Colonic mucosa (tissue), 4 donors: ENCODE measurements around the gene TMEM126A. TPM values are rescaled to one million over a fixed set of nuclear protein-coding genes. Genes with fewer than 3 reads are reported as not detected.
A peak's percentile ranks its signal among the peaks of the same experiment; 100 is the strongest.

Experiments used
- DNase-seq: peaks from one replicate; pipeline ENCODE4 v3.0.0-alpha.2; 2020
- H3K27ac ChIP-seq: fragments of 200-600 bp; one replicate; pipeline ENCODE4 v1.8.0; 2021
- H3K27me3 ChIP-seq: fragments of 200-600 bp; one replicate; pipeline ENCODE4 v1.8.0; 2021
- H3K36me3 ChIP-seq: fragments of 200-600 bp; one replicate; pipeline ENCODE4 v1.8.0; 2021
- H3K4me1 ChIP-seq: fragments of 200-600 bp; one replicate; pipeline ENCODE4 v1.8.0; 2021; ENCODE audit warnings: mild to moderate bottlenecking
- H3K4me3 ChIP-seq: fragments of 200-600 bp; one replicate; pipeline ENCODE4 v1.8.0; 2021
- H3K9ac ChIP-seq, 2 donors: one replicate each; pipeline ENCODE4 v1.7.0; 2013; ENCODE audit warnings: control low read depth in 2 of 2, low read depth in 2 of 2, low read length in 2 of 2
- H3K9me3 ChIP-seq: fragments of 200-600 bp; one replicate; pipeline ENCODE4 v1.8.0; 2021
- intact Hi-C: fragments of 100-400 bp; cut with DNase I; formaldehyde crosslinking; loops from one replicate; pipeline ENCODE4 v1.14.1; 2022
- total RNA-seq, 2 donors: library from RNA; stranded (reverse); fragmentation: NEBNext Ultra II Directional in 1 of 2; extraction: Animal tissue kit (Norgen Biotek cat#: 25700) in 1 of 2; gene quantifications; one replicate each; pipeline ENCODE4 v1.2.1, GENCODE V29; 2021
- TF ChIP-seq, protein P1 (sequence below): fragments of 200-600 bp; IDR thresholded peaks from one replicate; pipeline ENCODE4 v1.8.0; 2022; ENCODE audit warnings: antibody characterized with exemption, mild to moderate bottlenecking
- donor health status: healthy.
- donor health status: DM: no; HTN: no; CAD: no.
- donor health status: DM: no; HTN: no; CAD: no.

Gene TMEM126A
- total RNA-seq, 2 donors from 2014 or later: 22.0 to 36.4 TPM

DNA sequence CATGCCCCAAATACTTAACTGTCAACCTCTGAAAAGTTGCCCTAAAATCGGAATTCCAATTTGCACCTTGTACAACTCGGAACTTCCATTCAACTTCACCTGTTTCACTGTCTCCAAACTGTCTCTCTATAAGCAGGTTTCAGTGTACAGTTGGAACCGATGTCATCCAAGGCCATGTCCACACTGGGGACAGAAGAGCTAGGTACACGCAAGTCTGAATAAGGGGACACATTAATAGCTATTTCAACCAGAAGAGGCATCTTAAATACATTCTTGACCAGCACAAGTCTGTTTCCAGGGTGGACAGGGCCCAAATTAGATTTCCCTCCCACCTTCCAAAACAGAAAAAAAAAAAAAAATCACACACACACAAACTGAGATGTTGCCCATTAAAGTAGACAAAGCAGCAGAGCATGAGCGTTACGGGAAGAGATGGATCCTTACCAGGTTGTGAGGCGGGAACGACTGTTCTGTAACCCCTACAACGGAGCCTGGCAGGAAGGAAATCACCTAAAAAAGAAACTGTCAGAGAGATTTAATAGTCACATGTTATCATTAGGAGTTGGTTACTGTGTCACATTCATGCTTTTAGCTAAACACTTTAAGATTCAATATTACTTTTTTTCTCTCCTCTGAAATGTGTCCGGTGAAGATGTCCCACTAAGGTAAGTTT is 15.4 kb downstream of the TMEM126A start:
- no peak for DNase-seq
- H3K4me3 ChIP-seq: peak overlapping the region; percentile 86
- no peaks in the 10 kb centered on the region for H3K27me3 ChIP-seq
- intact Hi-C loops: no loop called here
- H3K36me3 ChIP-seq: no peaks in the 10 kb centered on the region
- H3K4me1 ChIP-seq: no peaks in the 10 kb centered on the region
- no peaks in the 10 kb centered on the region for H3K9me3 ChIP-seq
- H3K27ac ChIP-seq: peak overlapping the region; percentile 97
- TF ChIP-seq, protein P1, sequence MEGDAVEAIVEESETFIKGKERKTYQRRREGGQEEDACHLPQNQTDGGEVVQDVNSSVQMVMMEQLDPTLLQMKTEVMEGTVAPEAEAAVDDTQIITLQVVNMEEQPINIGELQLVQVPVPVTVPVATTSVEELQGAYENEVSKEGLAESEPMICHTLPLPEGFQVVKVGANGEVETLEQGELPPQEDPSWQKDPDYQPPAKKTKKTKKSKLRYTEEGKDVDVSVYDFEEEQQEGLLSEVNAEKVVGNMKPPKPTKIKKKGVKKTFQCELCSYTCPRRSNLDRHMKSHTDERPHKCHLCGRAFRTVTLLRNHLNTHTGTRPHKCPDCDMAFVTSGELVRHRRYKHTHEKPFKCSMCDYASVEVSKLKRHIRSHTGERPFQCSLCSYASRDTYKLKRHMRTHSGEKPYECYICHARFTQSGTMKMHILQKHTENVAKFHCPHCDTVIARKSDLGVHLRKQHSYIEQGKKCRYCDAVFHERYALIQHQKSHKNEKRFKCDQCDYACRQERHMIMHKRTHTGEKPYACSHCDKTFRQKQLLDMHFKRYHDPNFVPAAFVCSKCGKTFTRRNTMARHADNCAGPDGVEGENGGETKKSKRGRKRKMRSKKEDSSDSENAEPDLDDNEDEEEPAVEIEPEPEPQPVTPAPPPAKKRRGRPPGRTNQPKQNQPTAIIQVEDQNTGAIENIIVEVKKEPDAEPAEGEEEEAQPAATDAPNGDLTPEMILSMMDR: no peak
- peak overlapping the region; percentile 78 to 94 for H3K9ac ChIP-seq

DNA sequence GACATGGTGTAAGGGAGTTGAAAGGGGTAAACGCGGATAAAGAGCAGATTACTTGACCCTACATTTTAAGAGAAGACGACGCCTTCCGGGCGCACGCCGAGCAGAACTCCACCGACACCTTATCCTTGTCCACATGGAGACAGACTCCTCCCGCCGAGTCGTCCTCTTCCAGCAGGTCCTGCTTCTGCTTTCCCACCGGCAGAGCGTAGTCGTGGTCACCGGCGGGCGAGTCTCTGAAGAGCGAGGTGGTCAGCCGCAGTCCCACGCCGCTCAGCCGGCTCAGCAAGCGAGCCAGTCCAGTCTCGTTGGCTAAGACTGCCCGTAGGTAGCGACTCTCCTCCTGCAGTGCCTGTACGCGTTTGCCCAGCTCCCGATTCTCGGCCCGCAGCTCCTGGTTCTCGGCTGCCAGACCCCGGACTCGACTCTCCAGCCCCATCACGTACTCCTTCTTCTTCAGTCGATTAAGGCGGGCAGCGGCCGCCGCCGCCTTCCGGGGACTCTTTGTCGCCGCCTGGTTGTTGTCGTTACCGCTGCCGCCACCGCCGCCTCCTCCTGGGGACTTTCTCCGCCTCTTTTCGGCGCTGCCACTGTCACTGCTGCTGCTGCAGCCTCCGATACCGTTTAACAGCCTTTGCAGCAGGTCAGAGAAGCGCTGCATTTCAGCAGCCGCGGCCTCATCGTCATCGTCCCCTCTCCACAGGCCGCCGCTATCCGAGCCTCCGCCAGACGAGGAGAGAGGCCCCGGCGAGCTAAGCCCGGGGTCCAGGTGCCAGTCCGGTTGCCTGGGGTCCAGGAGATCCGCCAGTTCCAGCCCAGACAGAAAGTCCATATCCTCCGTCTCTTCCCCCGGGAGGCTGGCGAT is 16.2 kb downstream of the TMEM126A start:
- Histone ChIP-seq H3K27me3 (no peaks in the 10 kb centered on the region), H3K4me3 (peak overlapping the region; percentile 86), H3K27ac (peak overlapping the region; percentile 97), H3K36me3 (no peaks in the 10 kb centered on the region), H3K4me1 (no peaks in the 10 kb centered on the region), H3K9me3 (no peaks in the 10 kb centered on the region), H3K9ac (peak overlapping the region; percentile 78 to 94)
- DNase-seq: peak; percentile 85
- intact Hi-C loops: no loop called here
- TF ChIP-seq, protein P1: peak; percentile 56

DNA sequence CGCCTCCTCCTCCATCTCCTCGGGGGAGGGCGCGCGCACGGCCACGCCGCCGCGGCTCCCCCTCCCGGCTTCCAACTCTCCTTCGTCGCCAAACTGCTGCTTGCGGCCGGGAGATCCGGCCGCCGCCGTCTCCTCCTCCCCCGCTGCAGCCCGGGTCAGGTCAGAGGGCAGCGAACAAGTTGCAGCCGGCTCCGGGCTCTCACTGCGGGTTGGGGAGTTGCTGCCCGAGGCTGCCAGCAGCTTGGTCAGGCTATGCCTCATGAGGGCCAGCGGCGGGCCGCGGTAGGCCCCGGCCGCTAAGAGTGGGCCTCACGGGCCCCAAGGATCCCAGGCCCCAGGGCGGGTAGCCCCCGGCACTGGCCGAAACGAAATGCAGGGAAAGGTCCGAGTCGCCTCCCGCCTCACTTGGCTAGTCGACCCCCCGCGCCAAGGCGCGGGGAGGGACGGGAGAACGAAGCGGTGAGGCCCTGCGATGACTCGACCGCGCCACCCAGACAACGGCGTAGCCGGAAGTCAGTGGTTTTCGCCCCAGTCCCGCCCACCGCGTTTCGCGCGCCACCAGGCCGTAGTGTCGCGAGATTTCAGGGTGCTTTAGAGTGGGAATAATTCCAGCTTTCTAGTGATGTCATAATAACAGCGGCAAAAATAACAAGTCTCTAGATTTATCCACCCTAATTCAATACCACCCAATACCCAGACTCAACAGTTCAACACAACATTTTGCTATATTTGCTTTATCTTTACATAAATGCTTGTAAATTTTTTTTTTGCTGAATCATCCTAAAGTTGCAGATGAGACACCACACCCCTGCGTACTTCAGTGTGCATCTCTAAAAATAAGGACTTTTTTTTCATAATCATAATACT is 17.1 kb downstream of the TMEM126A start, which contains the start of gene CREBZF:
TSS of gene CREBZF (minus strand) at position 515 of the 867 bp plus-strand sequence. CDS start at position 261, 254 bp downstream.
- no peaks in the 10 kb centered on the region for H3K4me1 ChIP-seq
- no peaks in the 10 kb centered on the region for H3K27me3 ChIP-seq
- peak within 1 kb of the TSS; percentile 78 to 94 for H3K9ac ChIP-seq
- intact Hi-C loops: no loop called here
- peak within 1 kb of the TSS; percentile 86 for H3K4me3 ChIP-seq
- peak; percentile 97 for DNase-seq
- peak within 1 kb of the TSS; percentile 97 for H3K27ac ChIP-seq
- H3K9me3 ChIP-seq: no peaks in the 10 kb centered on the region
- TF ChIP-seq, protein P1: no peak
- no peaks in the 10 kb centered on the region for H3K36me3 ChIP-seq

DNA sequence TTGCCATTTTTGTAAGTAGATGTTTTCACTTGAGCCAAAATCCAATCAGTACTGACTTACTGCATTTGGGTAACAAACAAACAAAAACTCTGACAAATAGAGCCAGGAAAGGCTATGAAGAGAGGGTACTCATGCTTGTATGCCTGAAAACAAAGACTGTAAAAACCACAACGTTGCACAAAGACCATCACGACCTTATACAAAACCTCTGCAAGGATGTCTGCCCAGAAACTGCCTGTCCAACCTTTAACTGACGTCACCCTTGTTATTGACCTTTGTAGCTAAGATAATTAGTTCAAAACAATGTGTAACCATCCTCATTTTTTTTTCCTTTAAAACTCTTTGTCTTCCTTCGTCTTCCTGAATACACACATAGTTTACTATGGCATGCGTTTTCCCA is 18.0 kb downstream of the TMEM126A start:
- Histone ChIP-seq H3K27ac (peak overlapping the region; percentile 97), H3K9ac (peak overlapping the region in 1 of 2 donors; percentile 94), H3K27me3 (no peaks in the 10 kb centered on the region), H3K9me3 (no peaks in the 10 kb centered on the region), H3K4me3 (no peak overlapping the region), H3K36me3 (no peaks in the 10 kb centered on the region), H3K4me1 (no peaks in the 10 kb centered on the region)
- intact Hi-C loops: no loop called here
- TF ChIP-seq, protein P1: no peak
- no peak for DNase-seq

DNA sequence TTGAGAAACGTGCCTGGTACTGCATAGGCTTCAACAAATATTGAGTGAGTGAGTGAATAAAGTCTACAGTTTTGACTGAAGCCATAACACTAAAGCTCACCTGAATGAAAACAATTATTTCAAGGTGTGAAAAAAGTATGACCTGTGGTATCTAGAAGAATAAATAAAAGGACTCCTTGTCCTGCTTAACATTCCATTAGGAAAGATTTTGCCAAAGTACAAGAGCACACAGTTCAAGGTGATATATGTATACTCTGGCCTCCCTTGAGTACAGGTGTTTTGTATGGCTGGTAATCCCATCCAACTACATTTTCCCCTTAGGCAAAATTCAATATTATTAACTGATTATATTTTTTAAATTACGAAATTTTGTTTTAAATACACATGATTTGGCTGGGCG is 18.9 kb downstream of the TMEM126A start:
- H3K9me3 ChIP-seq: no peaks in the 10 kb centered on the region
- H3K27me3 ChIP-seq: no peaks in the 10 kb centered on the region
- TF ChIP-seq, protein P1: no peak
- H3K27ac ChIP-seq: no peak overlapping the region
- no peaks in the 10 kb centered on the region for H3K4me1 ChIP-seq
- H3K9ac ChIP-seq: no peak overlapping the region
- DNase-seq: no peak
- no peaks in the 10 kb centered on the region for H3K36me3 ChIP-seq
- H3K4me3 ChIP-seq: no peak overlapping the region
- intact Hi-C loops: no loop called here
